Effector memory CD8-positive, alpha-beta T cell (primary cell): ENCODE results near the gene NT5DC3.

ENCODE experiments used
- ATAC-seq: fragments of 150-1000 bp; cut with Tn5 transposase; replicated peaks from 2 replicates; pipeline ENCODE4 v1.10.0; 2021; ENCODE audit warnings: mild to moderate bottlenecking, moderate library complexity
- DNase-seq, 3 experiments: peaks; one replicate each; pipeline ENCODE4 v3.0.0; 2021
- H3K27ac Mint-ChIP-seq, 2 donors: one replicate each; pipeline ENCODE4 v1.8.0; 2022; ENCODE audit warnings: mild to moderate bottlenecking in 2 of 2, mixed read lengths in 2 of 2, moderate library complexity in 2 of 2
- H3K27me3 Mint-ChIP-seq, 2 donors: one replicate each; pipeline ENCODE4 v1.8.0; 2022; ENCODE audit warnings: mixed read lengths in 2 of 2
- H3K36me3 Mint-ChIP-seq: one replicate; pipeline ENCODE4 v1.8.0; 2022; ENCODE audit warnings: mild to moderate bottlenecking, moderate library complexity, mixed read lengths; ENCODE audit not compliant: insufficient read depth
- H3K4me1 Mint-ChIP-seq, 2 donors: one replicate each; pipeline ENCODE4 v1.8.0; 2022; ENCODE audit warnings: low read depth in 2 of 2, mixed read lengths in 2 of 2
- H3K4me3 Mint-ChIP-seq, 2 donors: one replicate each; pipeline ENCODE4 v1.8.0; 2022; ENCODE audit warnings: mild to moderate bottlenecking in 2 of 2, mixed read lengths in 2 of 2, moderate library complexity in 2 of 2
- H3K9me3 Mint-ChIP-seq, 2 donors: one replicate each; pipeline ENCODE4 v1.8.0; 2022; ENCODE audit warnings: mixed read lengths in 2 of 2
- total RNA-seq, 9 experiments: gene quantifications; one replicate each; lab custom pipeline; 2026; lab: John Stamatoyannopoulos, UW

The NT5DC3 gene
- 13.3 to 41.4 (median 25.0) reads per million in 9 experiments for total RNA-seq

GRCh38 chr12:103840876-103841689, at the start of gene NT5DC3:
TSS of gene NT5DC3 (minus strand) at chr12:103841234. CDS start at chr12:103841156, 78 bp downstream.
- ATAC-seq (peak; percentile 87), DNase-seq (peak; percentile 80 to 83 (median 80))
- no peaks in the 10 kb centered on the region for H3K9me3 Mint-ChIP-seq
- peak within 1 kb of the TSS; percentile 81 to 86 for H3K27ac Mint-ChIP-seq
- no peaks in the 10 kb centered on the region for H3K27me3 Mint-ChIP-seq
- H3K36me3 Mint-ChIP-seq, result peaks cover 8% of the 10 kb centered on the region
- H3K4me1 Mint-ChIP-seq, result peaks cover 14 to 15% of the 10 kb centered on the region in 2 donors
- peak within 1 kb of the TSS; percentile 88 to 89 for H3K4me3 Mint-ChIP-seq

GRCh38 chr12:103887738-103888137, 46.7 kb upstream of the NT5DC3 start:
- Mint-ChIP-seq H3K27me3 (no peaks in the 10 kb centered on the region), H3K36me3 (no peaks in the 10 kb centered on the region), H3K9me3 (no peaks in the 10 kb centered on the region), H3K4me1 (peaks cover 0 to 3% of the 10 kb centered on the region in 2 donors), H3K4me3 (no peak overlapping the region), H3K27ac (no peak overlapping the region)
- DNase-seq, result no peak
- ATAC-seq, result no peak

GRCh38 chr12:103886195-103886797, 45.3 kb upstream of the NT5DC3 start:
- ATAC-seq (no peak), DNase-seq (no peak)
- H3K27me3 Mint-ChIP-seq, result no peaks in the 10 kb centered on the region
- H3K27ac Mint-ChIP-seq, result no peak overlapping the region
- H3K36me3 Mint-ChIP-seq, result no peaks in the 10 kb centered on the region
- no peaks in the 10 kb centered on the region for H3K9me3 Mint-ChIP-seq
- H3K4me3 Mint-ChIP-seq, result no peak overlapping the region
- peaks cover 0 to 3% of the 10 kb centered on the region in 2 donors for H3K4me1 Mint-ChIP-seq

- Mint-ChIP-seq H3K4me3 (no peak overlapping the region), H3K27me3 (no peaks in the 10 kb centered on the region), H3K4me1 (peaks cover 0 to 10% of the 10 kb centered on the region in 2 donors), H3K27ac (no peak overlapping the region), H3K36me3 (no peaks in the 10 kb centered on the region), H3K9me3 (no peaks in the 10 kb centered on the region)
- peak; percentile 9 to 23 (median 9) for DNase-seq
- no peak for ATAC-seq
Observed at GRCh38 chr12:103884316-103884715, 43.3 kb upstream of the NT5DC3 start.

GRCh38 chr12:103883908-103884307, 42.9 kb upstream of the NT5DC3 start:
- Mint-ChIP-seq H3K27ac (no peak overlapping the region), H3K36me3 (no peaks in the 10 kb centered on the region), H3K9me3 (no peaks in the 10 kb centered on the region), H3K27me3 (no peaks in the 10 kb centered on the region), H3K4me1 (peaks cover 0 to 10% of the 10 kb centered on the region in 2 donors), H3K4me3 (no peak overlapping the region)
- DNase-seq, result no peak
- ATAC-seq, result no peak

GRCh38 chr12:103882861-103883596, 42.0 kb upstream of the NT5DC3 start:
- Mint-ChIP-seq H3K4me1 (peaks cover 0 to 10% of the 10 kb centered on the region in 2 donors), H3K27me3 (no peaks in the 10 kb centered on the region), H3K4me3 (no peak overlapping the region), H3K36me3 (no peaks in the 10 kb centered on the region), H3K27ac (no peak overlapping the region), H3K9me3 (no peaks in the 10 kb centered on the region)
- ATAC-seq, result no peak
- DNase-seq, result no peak

GRCh38 chr12:103881261-103881660, 40.2 kb upstream of the NT5DC3 start:
- DNase-seq, result no peak
- peak overlapping the region; percentile 9 to 84 for H3K27ac Mint-ChIP-seq
- H3K4me3 Mint-ChIP-seq, result no peak overlapping the region

GRCh38 chr12:103880299-103881142, 39.5 kb upstream of the NT5DC3 start:
- peaks cover 0 to 11% of the 10 kb centered on the region in 2 donors for H3K4me1 Mint-ChIP-seq
- no peaks in the 10 kb centered on the region for H3K27me3 Mint-ChIP-seq
- H3K9me3 Mint-ChIP-seq, result no peaks in the 10 kb centered on the region
- DNase-seq (peak in 1 of 3 experiments; percentile 12), ATAC-seq (peak; percentile 85)
- H3K36me3 Mint-ChIP-seq, result no peaks in the 10 kb centered on the region
- peak overlapping the region in 1 of 2 donors; percentile 84 for H3K27ac Mint-ChIP-seq
- peak overlapping the region in 1 of 2 donors; percentile 10 for H3K4me3 Mint-ChIP-seq

More at GRCh38 chr12:103881261-103881660, 40.2 kb upstream of the NT5DC3 start:
- Mint-ChIP-seq H3K4me1 (peaks cover 0 to 11% of the 10 kb centered on the region in 2 donors), H3K27me3 (no peaks in the 10 kb centered on the region), H3K36me3 (no peaks in the 10 kb centered on the region), H3K9me3 (no peaks in the 10 kb centered on the region)
- ATAC-seq, result no peak

GRCh38 chr12:103879878-103880277, 38.8 kb upstream of the NT5DC3 start:
- Mint-ChIP-seq H3K4me1 (peaks cover 0 to 11% of the 10 kb centered on the region in 2 donors), H3K27ac (peak overlapping the region in 1 of 2 donors; percentile 84), H3K36me3 (no peaks in the 10 kb centered on the region), H3K4me3 (no peak overlapping the region), H3K9me3 (no peaks in the 10 kb centered on the region), H3K27me3 (no peaks in the 10 kb centered on the region)
- DNase-seq (no peak), ATAC-seq (no peak)

- no peak overlapping the region for H3K4me3 Mint-ChIP-seq
- no peaks in the 10 kb centered on the region for H3K36me3 Mint-ChIP-seq
- ATAC-seq (no peak), DNase-seq (no peak)
- no peaks in the 10 kb centered on the region for H3K9me3 Mint-ChIP-seq
- no peaks in the 10 kb centered on the region for H3K27me3 Mint-ChIP-seq
- peak overlapping the region in 1 of 2 donors; percentile 84 for H3K27ac Mint-ChIP-seq
- peaks cover 0 to 8% of the 10 kb centered on the region in 2 donors for H3K4me1 Mint-ChIP-seq
Observed at GRCh38 chr12:103879048-103879692, 38.1 kb upstream of the NT5DC3 start.

- DNase-seq, result peak; percentile 45 to 56 (median 53)
- H3K27ac Mint-ChIP-seq, result peak overlapping the region in 1 of 2 donors; percentile 53
- H3K27me3 Mint-ChIP-seq, result no peaks in the 10 kb centered on the region
- H3K4me1 Mint-ChIP-seq, result peaks cover 0 to 8% of the 10 kb centered on the region in 2 donors
- ATAC-seq, result peak; percentile 47
- H3K9me3 Mint-ChIP-seq, result no peaks in the 10 kb centered on the region
- no peaks in the 10 kb centered on the region for H3K36me3 Mint-ChIP-seq
- no peak overlapping the region for H3K4me3 Mint-ChIP-seq
Observed at GRCh38 chr12:103877934-103878510, 37.0 kb upstream of the NT5DC3 start.

- H3K4me3 Mint-ChIP-seq, result no peak overlapping the region
- no peaks in the 10 kb centered on the region for H3K36me3 Mint-ChIP-seq
- peak overlapping the region in 1 of 2 donors; percentile 76 for H3K27ac Mint-ChIP-seq
- no peaks in the 10 kb centered on the region for H3K27me3 Mint-ChIP-seq
- H3K4me1 Mint-ChIP-seq, result peaks cover 0 to 8% of the 10 kb centered on the region in 2 donors
- DNase-seq (no peak), ATAC-seq (no peak)
- H3K9me3 Mint-ChIP-seq, result no peaks in the 10 kb centered on the region
Observed at GRCh38 chr12:103877288-103877687, 36.3 kb upstream of the NT5DC3 start.
